Hypothalamus (tissue), 51 donors: ENCODE measurements around the gene DNAJB5.

Experiments used
- DNase-seq, 51 donors: peaks; one replicate each; lab custom pipeline; 2025; lab: John Stamatoyannopoulos, UW

DNAJB5 gene

GRCh38 chr9:34983209-34983608 lies 6.3 kb upstream of the DNAJB5 start:
- DNase-seq: no peak

- DNase-seq: peak in 1 of 51 donors; percentile 13
These were observed 5.5 kb upstream of the DNAJB5 start for GRCh38 chr9:34984049-34984448.

GRCh38 chr9:34985311-34985899 lies 4.1 kb upstream of the DNAJB5 start:
- DNase-seq: peak in 40 of 51 donors; percentile 11 to 83 (median 42)

- peak in 41 of 51 donors; percentile 11 to 86 (median 56) for DNase-seq
These were observed 3.0 kb upstream of the DNAJB5 start for GRCh38 chr9:34986540-34987047.

GRCh38 chr9:34987160-34987901 lies 2.2 kb upstream of the DNAJB5 start:
- peak in 2 of 51 donors; percentile 35 to 73 for DNase-seq

GRCh38 chr9:34988218-34989002 lies 1.1 kb upstream of the DNAJB5 start:
- DNase-seq: peak in 41 of 51 donors; percentile 16 to 83 (median 53)

- DNase-seq: peak in 34 of 51 donors; percentile 32 to 80 (median 60)
These were observed 546 bp downstream of the DNAJB5 start for GRCh38 chr9:34989946-34990635.

- DNase-seq: peak in 2 of 51 donors; percentile 16 to 40
These were observed 1.5 kb downstream of the DNAJB5 start for GRCh38 chr9:34990908-34991606.

- peak in 26 of 51 donors; percentile 11 to 72 (median 42) for DNase-seq
These were observed 2.2 kb downstream of the DNAJB5 start for GRCh38 chr9:34991607-34992375.

- DNase-seq: peak in 25 of 51 donors; percentile 15 to 82 (median 45)
These were observed 2.9 kb downstream of the DNAJB5 start for GRCh38 chr9:34992376-34992951.

- DNase-seq: peak in 31 of 51 donors; percentile 11 to 77 (median 45)
These were observed 4.1 kb downstream of the DNAJB5 start for GRCh38 chr9:34993502-34994259.

GRCh38 chr9:34994260-34994899 lies 4.8 kb downstream of the DNAJB5 start:
- DNase-seq: peak in 15 of 51 donors; percentile 10 to 77 (median 22)

GRCh38 chr9:34994900-34995669 lies 5.5 kb downstream of the DNAJB5 start:
- peak in 1 of 51 donors; percentile 21 for DNase-seq

GRCh38 chr9:34995670-34996060 lies 6.1 kb downstream of the DNAJB5 start:
- no peak for DNase-seq

- DNase-seq: no peak
These were observed 6.8 kb downstream of the DNAJB5 start for GRCh38 chr9:34996181-34996904.

GRCh38 chr9:34996905-34997279 lies 7.3 kb downstream of the DNAJB5 start:
- no peak for DNase-seq
